Measurements from ENCODE around the gene DLGAP4.

DLGAP4 gene

GRCh38 chr20:36477475-36477874 lies 171.3 kb downstream of the DLGAP4 start:
- peaks cover 8% of the 10 kb centered on the region for H3K4me1 ChIP-seq (ENCODE audit: insufficient read depth, low read length)
- H3K36me3 ChIP-seq (ENCODE audit: insufficient read depth, low read length), result no peaks in the 10 kb centered on the region; the same call in 1 of the 2 replicates
- H3K9ac ChIP-seq (ENCODE audit: low read depth, low read length), result no peak overlapping the region
- 98% methylated on average over 1 of the region's 1 CpG for WGBS
- H3K27ac ChIP-seq (ENCODE audit: low read depth, low read length), result no peak overlapping the region
- H3K9me3 ChIP-seq (ENCODE audit: insufficient read depth, low read depth, low read length), result no peaks in the 10 kb centered on the region
- H3K4me3 ChIP-seq (ENCODE audit: low read length), result no peak overlapping the region
- no peaks in the 10 kb centered on the region for H3K27me3 ChIP-seq (ENCODE audit: insufficient read depth, low read length)

- Histone ChIP-seq H3K27ac (ENCODE audit: low read depth, low read length) (no peak overlapping the region), H3K9ac (ENCODE audit: low read depth, low read length) (no peak overlapping the region), H3K9me3 (ENCODE audit: insufficient read depth, low read depth, low read length) (no peaks in the 10 kb centered on the region), H3K36me3 (ENCODE audit: insufficient read depth, low read length) (no peaks in the 10 kb centered on the region; the same call in 1 of the 2 replicates), H3K27me3 (ENCODE audit: insufficient read depth, low read length) (no peaks in the 10 kb centered on the region), H3K4me3 (ENCODE audit: low read length) (no peak overlapping the region), H3K4me1 (ENCODE audit: insufficient read depth, low read length) (peaks cover 1% of the 10 kb centered on the region; the same call in 1 of the 2 replicates)
- 80% methylated on average over 7 of the region's 7 CpGs for WGBS
These were observed 172.2 kb downstream of the DLGAP4 start for GRCh38 chr20:36478137-36478905.

GRCh38 chr20:36479938-36480337 lies 173.8 kb downstream of the DLGAP4 start:
- no peaks in the 10 kb centered on the region; the same call in 1 of the 2 replicates for H3K36me3 ChIP-seq (ENCODE audit: insufficient read depth, low read length)
- no peak overlapping the region for H3K27ac ChIP-seq (ENCODE audit: low read depth, low read length)
- no peaks in the 10 kb centered on the region for H3K9me3 ChIP-seq (ENCODE audit: insufficient read depth, low read depth, low read length)
- no peak overlapping the region for H3K4me3 ChIP-seq (ENCODE audit: low read length)
- no peaks in the 10 kb centered on the region for H3K27me3 ChIP-seq (ENCODE audit: insufficient read depth, low read length)
- H3K9ac ChIP-seq (ENCODE audit: low read depth, low read length), result no peak overlapping the region
- 90% methylated on average over 2 of the region's 2 CpGs for WGBS
- H3K4me1 ChIP-seq (ENCODE audit: insufficient read depth, low read length), result no peaks in the 10 kb centered on the region; the same call in 1 of the 2 replicates

GRCh38 chr20:36480456-36481048 lies 174.4 kb downstream of the DLGAP4 start:
- Histone ChIP-seq H3K36me3 (ENCODE audit: insufficient read depth, low read length) (no peaks in the 10 kb centered on the region; the same call in 1 of the 2 replicates), H3K4me1 (ENCODE audit: insufficient read depth, low read length) (no peaks in the 10 kb centered on the region; the same call in 1 of the 2 replicates), H3K27ac (ENCODE audit: low read depth, low read length) (no peak overlapping the region), H3K9ac (ENCODE audit: low read depth, low read length) (no peak overlapping the region), H3K27me3 (ENCODE audit: insufficient read depth, low read length) (no peaks in the 10 kb centered on the region), H3K4me3 (ENCODE audit: low read length) (no peak overlapping the region), H3K9me3 (ENCODE audit: insufficient read depth, low read depth, low read length) (no peaks in the 10 kb centered on the region)
- WGBS, result 92% methylated on average over 5 of the region's 5 CpGs

- WGBS, result 91% methylated on average over 9 of the region's 9 CpGs
- H3K36me3 ChIP-seq (ENCODE audit: insufficient read depth, low read length), result no peaks in the 10 kb centered on the region; the same call in 1 of the 2 replicates
- H3K27me3 ChIP-seq (ENCODE audit: insufficient read depth, low read length), result no peaks in the 10 kb centered on the region
- no peak overlapping the region for H3K4me3 ChIP-seq (ENCODE audit: low read length)
- no peaks in the 10 kb centered on the region; the same call in 1 of the 2 replicates for H3K4me1 ChIP-seq (ENCODE audit: insufficient read depth, low read length)
- no peak overlapping the region for H3K27ac ChIP-seq (ENCODE audit: low read depth, low read length)
- no peak overlapping the region for H3K9ac ChIP-seq (ENCODE audit: low read depth, low read length)
- no peaks in the 10 kb centered on the region for H3K9me3 ChIP-seq (ENCODE audit: insufficient read depth, low read depth, low read length)
These were observed 175.4 kb downstream of the DLGAP4 start for GRCh38 chr20:36481380-36482043.

GRCh38 chr20:36482044-36482473 lies 175.9 kb downstream of the DLGAP4 start:
- Histone ChIP-seq H3K9ac (ENCODE audit: low read depth, low read length) (no peak overlapping the region), H3K27me3 (ENCODE audit: insufficient read depth, low read length) (no peaks in the 10 kb centered on the region), H3K4me1 (ENCODE audit: insufficient read depth, low read length) (no peaks in the 10 kb centered on the region; the same call in 1 of the 2 replicates), H3K27ac (ENCODE audit: low read depth, low read length) (no peak overlapping the region), H3K9me3 (ENCODE audit: insufficient read depth, low read depth, low read length) (no peaks in the 10 kb centered on the region), H3K4me3 (ENCODE audit: low read length) (no peak overlapping the region), H3K36me3 (ENCODE audit: insufficient read depth, low read length) (no peaks in the 10 kb centered on the region; the same call in 1 of the 2 replicates)
- WGBS, result 93% methylated on average over 8 of the region's 8 CpGs

- no peaks in the 10 kb centered on the region; the same call in 1 of the 2 replicates for H3K36me3 ChIP-seq (ENCODE audit: insufficient read depth, low read length)
- H3K9me3 ChIP-seq (ENCODE audit: insufficient read depth, low read depth, low read length), result no peaks in the 10 kb centered on the region
- peak overlapping the region; percentile 39; the same call in 1 of the 2 replicates for H3K9ac ChIP-seq (ENCODE audit: low read depth, low read length)
- no peaks in the 10 kb centered on the region; the same call in 1 of the 2 replicates for H3K4me1 ChIP-seq (ENCODE audit: insufficient read depth, low read length)
- no peaks in the 10 kb centered on the region for H3K27me3 ChIP-seq (ENCODE audit: insufficient read depth, low read length)
- no peak overlapping the region for H3K4me3 ChIP-seq (ENCODE audit: low read length)
- H3K27ac ChIP-seq (ENCODE audit: low read depth, low read length), result no peak overlapping the region
- 91% methylated on average over 5 of the region's 5 CpGs for WGBS
These were observed 177.2 kb downstream of the DLGAP4 start for GRCh38 chr20:36483209-36483918.

GRCh38 chr20:36483919-36484808 lies 178.0 kb downstream of the DLGAP4 start:
- Histone ChIP-seq H3K9me3 (ENCODE audit: insufficient read depth, low read depth, low read length) (no peaks in the 10 kb centered on the region), H3K9ac (ENCODE audit: low read depth, low read length) (no peak overlapping the region), H3K27ac (ENCODE audit: low read depth, low read length) (no peak overlapping the region), H3K27me3 (ENCODE audit: insufficient read depth, low read length) (no peaks in the 10 kb centered on the region), H3K36me3 (ENCODE audit: insufficient read depth, low read length) (no peaks in the 10 kb centered on the region), H3K4me3 (ENCODE audit: low read length) (no peak overlapping the region), H3K4me1 (ENCODE audit: insufficient read depth, low read length) (no peaks in the 10 kb centered on the region; the same call in 1 of the 2 replicates)
- WGBS, result 92% methylated on average over 8 of the region's 8 CpGs

- Histone ChIP-seq H3K9ac (ENCODE audit: low read depth, low read length) (no peak overlapping the region), H3K4me1 (ENCODE audit: insufficient read depth, low read length) (no peaks in the 10 kb centered on the region; the same call in 1 of the 2 replicates), H3K36me3 (ENCODE audit: insufficient read depth, low read length) (no peaks in the 10 kb centered on the region), H3K27me3 (ENCODE audit: insufficient read depth, low read length) (no peaks in the 10 kb centered on the region), H3K4me3 (ENCODE audit: low read length) (no peak overlapping the region), H3K27ac (ENCODE audit: low read depth, low read length) (no peak overlapping the region), H3K9me3 (ENCODE audit: insufficient read depth, low read depth, low read length) (no peaks in the 10 kb centered on the region)
- 94% methylated on average over 3 of the region's 3 CpGs for WGBS
These were observed 179.1 kb downstream of the DLGAP4 start for GRCh38 chr20:36485286-36485685.

GRCh38 chr20:36487069-36487468 lies 180.9 kb downstream of the DLGAP4 start:
- peaks cover 5% of the 10 kb centered on the region; the same call in 1 of the 2 replicates for H3K4me1 ChIP-seq (ENCODE audit: insufficient read depth, low read length)
- no peaks in the 10 kb centered on the region for H3K27me3 ChIP-seq (ENCODE audit: insufficient read depth, low read length)
- H3K9ac ChIP-seq (ENCODE audit: low read depth, low read length), result no peak overlapping the region
- H3K9me3 ChIP-seq (ENCODE audit: insufficient read depth, low read depth, low read length), result no peaks in the 10 kb centered on the region
- H3K4me3 ChIP-seq (ENCODE audit: low read length), result no peak overlapping the region
- 92% methylated on average over 1 of the region's 1 CpG for WGBS
- H3K36me3 ChIP-seq (ENCODE audit: insufficient read depth, low read length), result no peaks in the 10 kb centered on the region
- no peak overlapping the region for H3K27ac ChIP-seq (ENCODE audit: low read depth, low read length)
